Activated CD4-positive, CD25-positive, alpha-beta regulatory T cell treated with anti-CD3 and anti-CD28 coated beads, Interleukin-2, amount 50 U/mL, for 72 hours (primary cell): ENCODE results near the gene LENG1.
"Not testable (repeated sequence)": the region's sequence is repeated elsewhere in the genome, so short reads cannot be mapped to it uniquely, and the experiment has no call there.

Experiments
- DNase-seq: peaks from one replicate; pipeline ENCODE4 v3.0.0; 2021

The LENG1 gene

DNA sequence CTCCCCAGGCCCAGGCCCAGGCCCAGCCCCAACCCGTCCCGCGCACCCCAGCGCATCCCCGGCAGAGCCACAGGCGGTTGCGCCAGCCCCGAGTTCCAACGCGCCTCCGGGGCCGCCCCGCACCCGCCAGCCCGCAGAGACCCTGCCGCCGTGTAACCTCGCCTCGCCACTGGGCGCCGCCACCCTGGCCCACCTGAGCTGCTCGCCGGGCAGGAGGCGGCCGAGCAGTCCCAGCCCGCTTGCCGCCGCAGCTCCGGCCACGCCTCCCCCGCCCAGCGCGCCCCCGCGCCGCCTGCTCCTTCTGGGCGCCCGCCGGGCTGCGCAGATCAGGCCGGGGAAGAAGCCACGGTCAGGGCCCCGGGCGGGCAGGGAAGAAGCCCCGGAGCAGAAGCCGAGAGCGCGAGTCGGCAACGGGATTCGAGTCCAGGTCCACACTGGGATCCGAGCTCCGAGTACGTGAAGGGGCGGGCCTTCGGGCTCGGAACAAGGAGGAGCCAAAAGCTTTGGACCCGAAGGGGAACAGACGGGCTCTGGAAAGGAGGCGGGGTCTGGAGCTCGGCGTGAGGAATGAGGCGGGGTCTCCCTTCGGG lies 29.7 kb upstream of the LENG1 start, which contains the start of gene MBOAT7:
Gene MBOAT7 (minus strand): TSS at position 436 of the 590 bp plus-strand sequence. CDS start 1,072 bp downstream, outside the sequence.
- no peak for DNase-seq

DNA sequence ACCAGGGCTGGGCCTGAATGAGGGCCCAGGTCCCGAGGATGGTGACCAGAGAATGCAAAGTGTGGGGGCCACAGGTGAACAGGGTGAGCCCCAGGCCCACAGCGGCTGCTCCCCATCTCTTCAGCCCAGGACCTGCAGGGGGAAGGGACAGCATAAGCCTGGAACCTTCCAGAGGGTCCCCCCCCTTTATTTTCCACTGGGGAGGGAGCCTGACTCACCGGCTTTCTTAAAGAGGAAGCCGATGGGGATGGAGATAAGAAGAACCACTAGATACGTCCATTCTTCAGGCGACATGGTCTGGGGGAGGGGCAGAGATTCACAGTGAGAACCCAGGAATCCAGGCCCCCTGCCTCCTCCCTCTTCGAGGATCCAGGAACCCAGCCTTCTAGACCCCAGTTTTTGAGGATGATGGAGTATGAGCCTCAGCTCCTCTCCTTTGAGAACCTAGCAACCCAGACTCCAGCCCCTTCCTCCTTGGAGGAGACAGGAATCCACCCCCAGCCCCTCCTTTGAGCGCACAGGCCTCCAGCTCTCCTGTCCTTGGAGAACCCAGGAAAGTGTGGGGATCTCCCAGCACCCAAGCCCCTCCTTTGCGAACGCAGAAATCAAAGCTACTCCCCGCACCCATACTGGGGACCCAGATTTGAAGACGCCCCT lies 28.8 kb upstream of the LENG1 start:
- peak; percentile 53 for DNase-seq

DNA sequence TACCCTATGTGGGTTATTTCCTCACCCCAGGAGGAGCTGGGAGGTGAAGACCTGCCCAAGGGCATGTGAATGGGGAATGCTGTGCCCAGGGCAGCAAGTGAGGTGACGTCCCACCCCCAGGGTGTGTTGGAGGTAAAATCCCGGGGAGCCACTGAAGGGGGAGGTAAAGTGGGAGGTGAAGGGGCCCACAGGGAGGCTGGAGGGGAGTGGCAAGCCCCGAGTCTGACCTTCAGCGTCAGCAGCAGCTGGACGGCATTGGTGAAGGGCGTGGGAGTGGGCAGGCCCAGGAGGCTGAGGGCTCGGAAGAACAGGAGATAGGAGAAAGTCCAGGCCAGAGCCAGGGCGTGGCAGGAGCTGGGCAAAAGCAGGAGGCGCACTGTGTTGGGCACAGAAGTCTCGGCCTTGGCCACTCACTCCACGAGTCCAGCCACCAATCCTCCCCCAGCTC lies 27.4 kb upstream of the LENG1 start:
- DNase-seq = no peak

DNA sequence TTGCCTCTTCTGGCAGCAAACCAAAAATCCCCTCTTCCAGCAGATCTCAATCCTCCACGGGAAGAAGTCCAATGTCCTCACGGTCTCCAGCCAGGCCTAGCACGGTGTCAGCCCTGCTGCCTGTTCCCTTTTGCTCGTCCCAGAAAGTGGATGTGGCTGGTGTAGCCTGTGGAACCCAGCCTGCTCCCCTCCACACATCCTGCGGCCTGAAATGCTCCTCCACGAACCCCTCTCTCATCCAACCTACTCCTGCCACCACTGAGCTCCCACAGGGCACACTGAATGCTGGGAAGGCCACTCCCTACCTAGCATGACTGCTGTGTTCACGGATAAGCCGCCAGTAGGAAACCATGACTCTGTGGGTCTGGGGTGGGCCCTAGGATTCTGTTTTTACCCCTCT lies 26.8 kb upstream of the LENG1 start:
- DNase-seq = no peak

DNA sequence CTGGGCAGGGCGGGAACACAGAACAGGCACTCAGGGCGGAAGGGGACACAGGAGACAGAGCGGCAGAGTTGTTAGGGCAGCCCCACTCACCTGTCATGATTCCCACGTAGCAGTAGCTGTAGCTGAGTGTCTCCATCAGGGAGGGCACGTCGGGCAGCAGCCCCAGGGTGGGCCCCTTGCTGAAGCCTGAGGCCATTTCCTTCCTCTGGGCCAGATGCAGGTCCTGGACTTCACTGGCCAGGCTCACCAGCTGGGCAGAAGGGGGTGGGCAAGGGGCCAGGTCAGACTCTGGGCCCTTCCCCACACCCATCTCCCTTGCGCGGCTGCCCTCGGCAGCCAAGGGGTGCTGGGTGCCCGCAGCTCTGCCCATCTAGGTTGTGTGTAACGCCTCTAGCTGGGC lies 23.9 kb upstream of the LENG1 start:
- DNase-seq = no peak

DNA sequence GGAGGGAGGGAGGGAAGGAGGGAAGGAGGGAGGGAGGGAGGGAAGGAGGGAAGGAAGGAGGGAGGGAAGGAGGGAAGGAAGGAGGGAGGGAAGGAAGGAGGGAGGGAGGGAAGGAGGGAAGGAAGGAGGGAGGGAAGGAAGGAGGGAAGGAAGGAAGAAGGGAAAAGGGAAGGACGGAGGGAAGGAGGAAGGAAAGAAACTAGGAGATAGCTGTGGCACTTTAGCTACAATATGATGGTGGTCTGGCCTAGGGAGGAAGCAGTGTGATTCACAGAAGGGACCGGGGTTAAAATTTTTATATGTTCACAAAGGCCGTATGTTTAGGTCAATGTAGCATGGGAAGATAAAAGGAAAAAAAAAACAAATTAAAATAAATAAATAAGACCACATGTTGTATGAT lies 22.4 kb upstream of the LENG1 start:
- not testable (repeated sequence) for DNase-seq

DNA sequence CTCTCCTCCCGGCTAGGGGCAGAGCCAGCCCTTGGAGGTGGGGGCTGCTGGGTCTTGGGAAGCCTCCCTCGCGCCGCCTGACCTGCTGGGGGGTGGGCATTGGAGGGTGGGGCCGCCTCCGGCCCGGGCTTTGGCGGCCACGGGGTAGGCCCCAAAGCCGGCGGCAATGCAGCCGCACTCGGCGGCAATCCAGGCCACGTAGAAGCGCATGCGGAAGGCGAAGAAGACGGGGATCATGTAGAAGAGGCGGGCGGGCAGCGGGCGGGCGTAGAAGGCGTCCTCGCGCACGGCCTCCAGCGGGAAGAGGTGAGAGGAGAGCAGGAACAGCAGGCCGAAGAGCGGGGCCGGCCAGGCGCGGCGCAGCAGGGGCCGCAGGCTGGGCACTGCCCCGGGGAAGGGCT lies 21.2 kb upstream of the LENG1 start:
- no peak for DNase-seq

DNA sequence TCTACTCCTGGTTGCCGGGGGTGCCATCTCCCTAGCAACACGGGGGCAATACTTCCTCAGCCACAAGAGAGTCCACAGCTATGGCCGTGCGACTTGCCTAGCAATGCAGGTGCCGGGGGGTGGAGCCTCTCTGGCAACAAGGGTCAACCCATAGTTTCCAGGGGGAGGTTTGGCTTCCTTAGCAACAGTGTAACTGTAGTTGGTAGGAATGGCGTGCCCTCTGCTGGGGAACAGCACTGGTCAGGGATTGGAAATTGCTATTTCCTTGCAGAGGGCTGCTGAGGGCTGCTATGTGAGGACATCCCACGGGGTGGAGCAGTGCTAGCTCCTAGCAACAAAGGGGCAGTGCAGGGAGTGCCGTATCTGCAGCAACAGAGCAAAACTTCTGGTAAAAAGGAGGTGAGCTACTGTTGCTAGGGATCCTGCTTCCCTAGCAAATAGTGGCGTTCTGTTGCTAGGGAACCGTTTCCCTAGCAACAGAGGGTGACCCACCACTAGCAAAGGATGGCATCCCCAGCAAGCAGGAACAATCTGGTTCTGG lies 20.5 kb upstream of the LENG1 start:
- no peak for DNase-seq

DNA sequence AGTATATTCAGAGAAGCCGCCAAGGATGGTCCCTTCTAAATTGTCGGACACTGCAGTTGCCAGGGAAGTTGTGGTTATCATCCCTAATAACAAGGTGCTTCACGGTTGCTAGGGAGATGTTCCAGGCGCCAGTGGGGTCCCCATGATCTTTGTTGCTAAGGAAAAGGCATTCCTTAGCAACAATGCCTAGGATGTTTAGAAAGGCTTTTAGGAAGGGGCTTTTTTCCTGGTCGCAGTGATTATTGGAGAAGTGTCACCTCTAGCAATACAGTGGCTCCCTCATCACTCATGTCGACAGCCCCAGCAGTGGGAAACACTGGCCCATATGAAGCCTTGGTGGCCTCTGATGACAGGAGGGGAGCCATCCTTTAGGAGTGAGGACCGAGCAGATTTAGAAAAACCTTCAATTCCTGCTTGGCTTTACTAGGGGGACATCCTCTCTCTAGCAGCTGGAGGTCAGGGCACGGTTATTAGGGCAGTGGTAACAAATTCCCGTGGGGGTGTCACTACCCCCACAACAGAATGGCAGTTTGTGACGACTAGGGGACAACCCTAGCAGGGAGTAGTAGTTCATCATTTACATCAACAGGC lies 19.8 kb upstream of the LENG1 start:
- DNase-seq = no peak

DNA sequence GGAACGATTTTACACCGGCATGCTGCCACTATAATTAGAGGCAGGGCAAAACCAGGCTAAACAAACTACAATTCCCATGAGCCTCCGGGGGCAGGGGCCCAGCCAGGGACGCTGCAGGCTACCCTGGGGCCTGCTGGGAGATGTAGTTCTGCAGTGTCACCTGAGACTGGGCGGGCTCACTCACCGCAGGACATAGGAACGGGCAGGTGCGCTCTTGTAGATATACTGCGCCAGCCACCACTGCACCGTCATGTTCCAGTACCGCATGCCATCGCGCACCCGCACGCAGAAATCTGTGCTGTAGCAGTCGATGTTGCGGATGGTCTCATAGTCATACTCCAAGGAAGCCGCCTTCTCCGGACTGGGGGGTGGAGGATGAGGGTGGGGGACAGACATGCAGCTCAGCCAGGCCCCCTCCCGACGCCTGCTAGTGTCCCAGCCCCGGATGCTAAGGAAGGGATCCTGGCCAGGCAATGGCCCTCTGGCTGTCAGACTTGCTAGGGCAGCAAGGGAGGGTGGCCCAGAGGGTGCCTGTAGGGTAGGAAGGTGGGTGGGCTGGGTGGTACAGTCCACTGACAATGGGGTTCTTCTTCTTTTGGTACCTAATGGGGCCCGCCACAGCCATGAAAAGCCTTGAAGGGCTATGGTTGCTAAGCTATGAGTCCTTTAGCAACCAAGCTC lies 19.2 kb upstream of the LENG1 start:
- DNase-seq = no peak

DNA sequence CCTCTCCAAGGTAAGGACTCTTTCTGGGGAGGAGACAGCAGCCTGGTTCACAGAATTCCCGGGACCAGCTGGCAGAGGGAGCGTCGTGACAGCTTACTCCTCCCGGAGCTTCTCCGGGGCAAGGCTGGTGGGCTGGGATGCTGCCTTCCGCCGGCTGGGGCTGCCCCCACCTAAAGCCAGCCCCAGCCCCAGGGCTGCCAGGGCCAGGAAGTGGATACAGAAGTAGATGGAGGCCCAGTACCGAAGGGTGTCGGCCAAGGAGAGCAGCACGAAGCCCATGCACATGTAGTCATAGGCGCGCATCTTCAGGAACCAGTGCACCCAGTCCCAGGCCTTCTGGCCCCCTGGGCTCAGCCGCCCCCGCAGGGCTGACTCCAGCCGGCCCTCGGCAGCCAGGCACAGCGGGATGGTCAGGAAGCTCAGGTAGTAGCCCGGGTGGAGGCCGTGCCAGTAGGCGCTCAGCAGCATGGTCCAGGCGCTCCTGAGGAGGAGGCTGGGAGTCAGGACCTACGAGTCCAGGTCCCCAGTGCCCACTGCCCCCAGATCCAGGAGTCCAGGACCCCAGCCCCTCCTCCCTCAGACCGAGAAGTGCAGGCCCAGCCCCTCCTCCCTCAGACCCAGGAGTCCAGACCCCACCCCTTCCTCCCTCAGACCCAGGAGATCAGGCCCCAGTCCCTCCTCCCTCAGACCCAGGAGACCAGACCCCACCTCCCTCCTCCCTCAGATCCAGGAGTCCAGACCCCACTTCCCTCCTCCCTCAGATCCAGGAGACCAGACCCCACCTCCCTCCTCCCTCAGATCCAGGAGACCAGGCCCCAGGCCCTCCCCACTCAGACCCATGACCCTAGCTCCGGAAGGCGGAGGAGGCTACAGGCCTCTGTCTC lies 14.7 kb upstream of the LENG1 start:
- no peak for DNase-seq

DNA sequence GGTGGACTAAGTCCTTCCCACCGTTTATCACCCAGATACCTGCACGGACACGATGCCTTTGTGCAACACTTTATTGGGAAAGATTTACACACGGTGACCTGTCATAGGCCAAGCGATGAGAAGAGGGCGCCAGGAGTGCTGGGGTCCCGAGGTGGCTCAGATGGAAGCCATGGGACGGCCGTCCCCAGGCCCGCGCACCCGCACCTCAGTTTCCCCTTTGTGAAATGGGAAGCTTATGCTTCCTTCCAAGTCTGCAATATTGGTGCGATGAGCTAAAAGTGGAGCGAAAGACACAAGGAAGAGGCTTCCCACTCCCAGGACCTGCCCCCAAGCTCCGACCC lies 13.8 kb upstream of the LENG1 start:
- no peak for DNase-seq

DNA sequence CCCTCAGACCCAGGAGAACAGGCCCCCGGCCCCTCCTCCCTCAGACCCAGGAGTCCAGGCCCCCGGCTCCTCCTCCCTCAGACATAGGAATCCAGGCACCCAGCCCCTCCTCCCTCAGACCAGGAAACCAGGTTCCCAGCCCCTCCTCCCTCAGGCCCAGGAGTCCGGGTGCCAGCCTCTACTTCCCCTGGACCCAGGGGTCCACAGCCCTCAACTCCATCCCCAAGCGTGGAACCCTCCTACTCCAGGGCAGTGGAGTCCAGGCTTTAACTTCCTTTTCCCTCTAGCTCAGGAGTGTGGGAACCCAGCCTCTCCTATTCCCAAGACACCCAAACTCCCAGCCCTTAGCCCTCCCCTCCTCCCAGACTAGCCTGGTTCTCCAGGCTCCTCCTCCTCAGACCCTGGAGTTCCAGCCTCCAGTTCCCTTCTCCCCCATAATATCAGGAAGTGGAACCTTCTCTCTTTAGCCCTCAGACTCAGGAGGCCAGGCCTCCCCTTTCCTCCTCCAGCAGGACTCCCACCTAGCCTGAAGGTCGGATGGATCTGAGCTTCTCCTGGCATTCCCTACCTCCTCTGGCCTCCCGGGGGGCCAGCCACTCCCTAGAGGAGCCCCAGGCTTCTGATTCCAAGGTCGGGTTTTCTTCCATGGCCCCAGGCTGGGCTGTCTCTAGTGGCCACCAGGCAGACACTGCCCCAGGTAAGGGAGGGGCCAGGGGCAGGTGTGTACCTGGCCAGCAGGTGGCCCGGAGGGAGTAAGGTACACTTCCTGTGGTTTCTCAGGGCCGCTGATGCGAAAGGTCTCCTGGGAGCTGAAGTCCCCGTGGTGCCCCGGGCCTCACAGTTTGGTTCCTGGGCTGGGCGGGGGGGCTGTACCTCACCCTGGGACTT lies 13.2 kb upstream of the LENG1 start, which contains the start of gene TMC4:
Gene TMC4 (minus strand): TSS at position 690 of the 888 bp plus-strand sequence. CDS start 43 bp downstream, at position 647.
- DNase-seq = no peak

DNA sequence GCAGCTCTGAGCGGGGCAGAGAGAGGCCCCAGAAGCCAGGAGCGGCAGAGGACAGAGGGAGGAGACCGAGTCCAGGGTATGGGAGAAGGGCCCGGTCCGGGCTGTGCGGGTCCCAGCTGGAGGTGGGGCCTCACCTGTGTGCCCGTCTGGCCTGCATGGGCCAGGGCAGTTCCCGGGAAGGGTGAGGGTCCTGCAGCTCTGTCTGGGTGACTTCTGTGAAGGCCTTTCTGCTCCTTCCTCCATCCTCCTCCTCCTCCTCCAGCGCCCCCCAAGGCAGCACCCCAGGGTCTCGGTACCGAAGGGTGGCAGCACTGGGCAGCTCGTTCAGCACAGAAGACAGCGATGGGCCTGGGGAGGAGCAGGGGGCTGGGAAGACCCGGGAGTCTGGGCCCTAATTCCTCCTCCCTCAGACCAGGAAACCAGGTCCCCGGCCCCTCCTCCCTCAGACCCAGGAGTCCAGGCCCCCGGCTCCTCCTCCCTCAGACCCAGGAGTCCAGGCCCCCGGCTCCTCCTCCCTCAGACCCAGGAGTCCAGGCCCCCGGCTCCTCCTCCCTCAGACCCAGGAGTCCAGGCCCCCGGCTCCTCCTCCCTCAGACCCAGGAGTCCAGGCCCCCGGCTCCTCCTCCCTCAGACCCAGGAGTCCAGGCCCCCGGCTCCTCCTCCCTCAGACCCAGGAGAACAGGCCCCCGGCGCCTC lies 12.4 kb upstream of the LENG1 start:
- not testable (repeated sequence) for DNase-seq

DNA sequence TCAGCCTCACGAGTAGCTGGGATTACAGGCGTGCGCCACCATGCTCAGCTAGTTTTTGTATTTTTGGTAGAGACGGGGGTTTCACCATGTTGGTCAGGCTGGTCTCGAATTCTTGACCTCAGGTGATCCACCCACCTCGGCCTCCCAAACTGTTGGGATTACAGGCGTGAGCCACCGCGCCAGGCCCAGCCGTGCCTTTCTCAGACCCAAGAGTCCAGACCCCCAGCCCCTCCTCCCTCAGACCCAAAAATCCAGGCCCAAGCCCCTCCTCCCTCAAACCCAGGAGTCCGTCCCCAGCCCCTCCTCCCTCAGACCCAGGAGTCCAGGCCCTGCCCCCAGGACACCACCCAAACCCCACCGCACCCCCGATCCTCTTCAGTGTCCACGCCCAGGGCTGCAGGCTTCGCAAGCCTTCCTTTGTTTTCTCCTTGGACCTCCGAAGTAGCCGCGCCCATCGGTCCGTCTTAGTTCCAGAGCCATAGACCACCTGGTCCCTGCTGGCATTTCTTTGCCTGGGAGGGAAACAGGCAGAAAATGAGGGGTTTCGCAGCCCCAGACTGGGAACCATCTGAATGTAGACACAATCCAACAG lies 9.7 kb upstream of the LENG1 start:
- DNase-seq = no peak

DNA sequence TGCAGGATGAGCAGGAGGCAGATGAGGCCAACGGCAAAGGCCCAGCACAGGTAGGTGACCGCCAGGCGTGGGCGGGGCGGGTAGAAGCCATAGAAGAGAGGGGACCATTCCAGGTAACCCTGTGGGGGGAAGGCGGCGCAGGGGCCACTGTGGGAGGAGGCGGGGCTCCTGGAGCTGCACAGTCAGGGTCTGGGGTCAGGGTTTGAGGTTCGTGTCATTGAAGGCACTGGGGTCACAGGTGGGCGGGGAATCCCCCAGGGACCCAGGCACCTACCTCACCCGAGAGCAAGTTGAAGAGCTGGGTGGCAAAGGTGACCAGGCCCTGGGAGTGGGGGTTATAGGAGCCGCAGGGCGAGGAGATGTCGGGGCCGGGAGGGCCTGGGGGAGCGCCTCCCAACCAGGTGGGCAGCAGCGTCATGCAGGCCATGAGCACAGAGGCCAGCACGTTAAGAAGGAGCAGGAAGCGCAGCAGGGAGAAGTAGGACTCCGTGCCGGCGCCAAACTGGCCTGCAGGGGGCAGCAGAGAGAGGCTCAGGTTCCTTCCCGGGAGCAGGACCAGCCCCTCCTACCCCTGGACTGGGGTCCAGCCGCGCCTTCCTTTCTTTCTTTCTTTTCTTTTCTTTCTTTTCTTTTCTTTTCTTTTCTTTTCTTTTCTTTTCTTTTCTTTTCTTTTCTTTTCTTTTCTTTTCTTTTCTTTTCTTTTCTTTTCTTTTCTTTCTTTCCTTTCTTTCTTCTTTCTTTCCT lies 8.8 kb upstream of the LENG1 start:
- DNase-seq = peak; percentile 95

DNA sequence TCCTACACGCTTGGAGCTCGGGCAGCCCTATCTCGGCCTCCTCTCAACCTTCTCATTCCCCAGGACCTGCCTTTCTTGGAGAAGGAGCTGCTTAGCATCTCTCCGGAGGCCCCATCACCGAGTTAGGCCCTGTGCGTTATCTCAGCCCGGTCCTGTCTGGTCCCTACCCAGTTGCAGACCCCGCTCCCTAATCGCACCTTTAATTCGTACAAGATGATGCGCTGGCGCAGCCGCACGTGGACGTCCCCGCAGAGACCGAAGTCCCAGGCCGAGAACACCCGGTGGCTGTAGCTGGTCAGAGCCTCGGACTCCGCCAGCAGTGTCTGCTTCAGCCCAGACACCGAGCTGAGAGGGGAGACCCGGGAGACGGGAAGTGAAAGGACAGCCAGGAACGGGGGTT lies 5.7 kb upstream of the LENG1 start:
- DNase-seq = no peak

DNA sequence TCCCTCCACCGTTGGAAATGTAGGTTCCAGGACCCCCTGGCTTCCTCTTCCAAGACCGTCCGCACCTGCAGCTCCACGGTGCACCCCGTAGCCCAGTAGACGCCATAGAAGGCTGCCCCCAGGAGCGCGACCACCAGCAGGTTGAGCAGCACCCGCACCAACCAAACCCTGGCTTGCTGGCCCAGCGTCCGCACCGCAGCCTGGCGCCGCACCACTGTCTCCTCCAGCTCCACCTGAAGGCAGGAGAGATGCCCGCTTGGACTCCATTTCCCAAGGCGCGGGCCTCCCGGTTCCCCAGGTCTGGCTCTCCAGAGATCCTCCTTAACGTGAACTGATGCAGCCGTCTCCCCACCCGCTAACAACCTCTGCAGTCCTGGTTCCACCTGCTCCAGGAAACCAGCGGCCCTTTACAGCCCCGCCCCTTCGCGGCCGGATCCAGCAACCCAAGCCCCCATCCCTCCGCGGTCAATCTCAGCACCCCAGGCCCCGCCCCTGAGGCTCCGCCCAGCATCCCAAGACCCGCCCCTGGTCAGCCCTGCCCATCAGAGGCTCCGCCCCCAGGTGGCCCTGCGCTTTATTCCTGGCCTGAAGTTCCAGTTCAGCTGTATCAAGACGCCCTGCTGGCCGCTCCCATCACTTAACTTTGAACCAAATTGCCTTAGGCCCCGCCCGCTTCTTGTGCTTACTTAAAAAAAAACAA lies 5.0 kb upstream of the LENG1 start:
- peak; percentile 64 for DNase-seq

DNA sequence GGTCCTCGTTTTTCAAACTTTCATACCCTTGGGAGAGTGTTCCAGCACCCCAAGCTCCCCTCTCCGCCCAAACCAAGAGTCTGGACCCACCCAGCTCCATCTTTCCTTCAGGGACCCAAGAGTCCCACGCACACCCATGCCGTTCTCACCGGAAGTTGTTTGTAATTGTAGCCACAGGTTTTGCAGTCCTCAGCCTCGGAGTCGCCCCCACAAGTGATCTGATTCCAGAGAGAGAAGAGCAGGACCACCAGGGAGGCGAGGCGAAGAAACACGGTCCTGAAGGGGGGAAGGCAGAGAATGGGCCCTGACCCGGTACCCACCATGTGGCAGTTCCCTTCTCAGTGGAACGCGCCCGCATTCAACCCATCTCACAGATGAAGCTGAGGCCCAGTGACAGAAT lies 3.4 kb upstream of the LENG1 start:
- DNase-seq = no peak
